Panc1 (cell line): Measurements from ENCODE around the gene TMA7. TPM values are rescaled to one million over a fixed set of nuclear protein-coding genes. Genes with fewer than 3 reads are reported as not detected.

ENCODE experiments used
- ATAC-seq: fragments of 200-7000 bp; cut with Tn5 transposase; 2 replicates; pipeline ENCODE4 v1.9.1; 2020; ENCODE audit warnings: mild to moderate bottlenecking, moderate library complexity
- Bru-seq: library from RNA; stranded (reverse); fragments of 400-500 nt; gene quantifications from one replicate; lab custom pipeline; 2021; lab: Mats Ljungman, UMichigan
- BruChase-seq, 2 experiments: library from RNA; stranded (reverse); fragments of 400-500 nt; gene quantifications; one replicate each; lab custom pipeline; 2021; lab: Mats Ljungman, UMichigan
- BruUV-seq: library from RNA; stranded (reverse); fragments of 400-500 nt; replicated peaks from 2 replicates; lab custom pipeline; 2021; lab: Mats Ljungman, UMichigan
- CTCF ChIA-PET: fragments of 300-600 bp; sonication (Branson Sonifier 250); formaldehyde crosslinking; loops from one replicate; lab custom pipeline; 2022; ENCODE audit warnings: antibody characterized with exemption; lab: Charles Lee
- POLR2A ChIA-PET: fragments of 300-600 bp; sonication (Branson Sonifier 250); formaldehyde crosslinking; loops from one replicate; lab custom pipeline; 2022; ENCODE audit warnings: antibody characterized with exemption; lab: Charles Lee
- DNase-seq: peaks from one replicate; pipeline ENCODE4 v3.0.0-alpha.2; 2010; ENCODE audit warnings: low read depth, low spot score
- H3K27ac ChIP-seq: 2 replicates; pipeline ENCODE4 v1.5.1; 2011; ENCODE audit warnings: mild to moderate bottlenecking, low read length, inconsistent platforms
- H3K27me3 ChIP-seq: fragments of 200-500 bp; sonication (Bioruptor generic); 2 replicates; pipeline ENCODE4 v1.6.0; 2014; ENCODE audit warnings: low read length, inconsistent platforms; ENCODE audit not compliant: control insufficient read depth, insufficient read depth
- H3K36me3 ChIP-seq: fragments of 200-500 bp; sonication (Bioruptor generic); 2 replicates; pipeline ENCODE4 v1.5.1; 2014; ENCODE audit warnings: inconsistent platforms, mild to moderate bottlenecking, low read length, moderate library complexity; ENCODE audit not compliant: control insufficient read depth, insufficient read depth
- H3K4me1 ChIP-seq: 2 replicates; pipeline ENCODE4 v1.5.1; 2011; ENCODE audit warnings: inconsistent platforms, mild to moderate bottlenecking, low read length, moderate library complexity; ENCODE audit not compliant: control insufficient read depth, insufficient read depth
- H3K4me3 ChIP-seq, 2 experiments: 2 replicates each; pipeline ENCODE4 v1.5.1; 2011 to 2012; ENCODE audit warnings: low read depth in 2 of 2, low read length in 2 of 2, mild to moderate bottlenecking in 2 of 2, inconsistent platforms in 1 of 2, moderate library complexity in 1 of 2
- H3K9me3 ChIP-seq: fragments of 200-500 bp; sonication (Bioruptor generic); 2 replicates; pipeline ENCODE4 v1.5.1; 2014; ENCODE audit warnings: low read depth, mild to moderate bottlenecking, inconsistent platforms, low read length, moderate library complexity; ENCODE audit not compliant: control insufficient read depth, insufficient read depth
- POLR2AphosphoS5 ChIP-seq: IDR thresholded peaks from 2 replicates; pipeline ENCODE4 v1.6.1; 2012; ENCODE audit warnings: mild to moderate bottlenecking, low read depth, low read length, moderate library complexity
- REST ChIP-seq, 2 experiments: IDR thresholded peaks; 2 replicates each; pipeline ENCODE4 v1.6.1; 2011 to 2012; ENCODE audit warnings: low read depth in 2 of 2, control low read depth in 1 of 2, low read length in 1 of 2, mild to moderate bottlenecking in 1 of 2, moderate library complexity in 1 of 2; ENCODE audit not compliant: insufficient read depth in 1 of 2
- SIN3A ChIP-seq: IDR thresholded peaks from 2 replicates; pipeline ENCODE4 v1.6.1; 2012; ENCODE audit warnings: low read depth, mild to moderate bottlenecking, low read length, moderate library complexity, borderline replicate concordance; ENCODE audit not compliant: insufficient read depth
- TCF7L2 ChIP-seq: IDR thresholded peaks from 2 replicates; pipeline ENCODE4 v1.6.1; 2011; ENCODE audit warnings: mild to moderate bottlenecking, low read depth, low read length, inconsistent platforms
- in situ Hi-C: cut with HindIII; loops from 2 replicates; pipeline ENCODE4 v1.10.0; 2016; ENCODE audit warnings: low sequenced_read_pairs, low pct_unique_long_range_greater_than_20kb
- intact Hi-C: fragments of 100-400 bp; cut with micrococcal nuclease; formaldehyde crosslinking; loops from one replicate; pipeline ENCODE4 v1.10.0; 2022; ENCODE audit not compliant: unreplicated experiment
- long read RNA-seq: library from polyadenylated mRNA; unstranded; transcript quantifications from one replicate; pipeline ENCODE4 v2.0.0, GENCODE V29; 2021; ENCODE audit not compliant: unreplicated experiment
- polyA plus RNA-seq: library from polyadenylated mRNA; unstranded; fragments of >200 nt; gene quantifications from one replicate; pipeline ENCODE4 v1.2.1, GENCODE V29; 2012; ENCODE audit warnings: missing spikeins; ENCODE audit not compliant: insufficient read length
- total RNA-seq: library from RNA; stranded (reverse); gene quantifications from one replicate; pipeline ENCODE4 v1.2.1, GENCODE V29; 2021; ENCODE audit not compliant: unreplicated experiment
- TF ChIP-seq, protein P1 (sequence below): fragments of 450-650 bp; IDR thresholded peaks from 2 replicates; pipeline ENCODE4 v1.5.1; 2017; ENCODE audit warnings: mild to moderate bottlenecking

TMA7 gene
- 175 TPM for total RNA-seq
- polyA plus RNA-seq = 176 TPM
- Bru-seq, nascent RNA = percentile 89 among the genes with signal in this experiment
- BruChase-seq, experiment 1, labeled RNA remaining after a 2-hour chase = percentile 78 among the genes with signal in this experiment
- percentile 88 among the genes with signal in this experiment for BruChase-seq, experiment 2, labeled RNA remaining after a 6-hour chase
- long read RNA-seq, transcript TMA7-201 (4 exons, 561 nt) = major isoform, 320 of 392 reads
- long read RNA-seq, transcript TMA7-202 (3 exons, 619 nt) = minor isoform, 12 of 392 reads
- long read RNA-seq, partial matches to known transcripts = 42 of 392 reads
- long read RNA-seq, other reads (novel, unspliced or antisense) = 18 of 392 reads

- POLR2A ChIA-PET = interaction anchor here (0.5 to 0.6 kb wide), 4 partner anchors 40 to 905 kb away, joined by 3 to 12 read pairs (median 3); partner anchors contain the start of gene ZNF589
- Histone ChIP-seq H3K4me3 (peak within 1 kb of the TSS; percentile 91 to 94), H3K9me3 (no peaks in the 10 kb centered on the region), H3K36me3 (peaks cover 4% of the 10 kb centered on the region; the same call in 1 of the 2 replicates), H3K27me3 (no peaks in the 10 kb centered on the region), H3K4me1 (peaks cover 5% of the 10 kb centered on the region; the same call in 1 of the 2 replicates), H3K27ac (peak within 1 kb of the TSS; percentile 90)
- no peak for TF ChIP-seq REST (IDR thresholded peaks at IDR 0.05; ENCODE audit: insufficient read depth in 1 of 2, low read depth in 2 of 2, low read length in 1 of 2)
- TF ChIP-seq POLR2AphosphoS5 = peak; percentile 77
- BruUV-seq = no TSS peak
- in situ Hi-C loops = no loop called here
- ATAC-seq = peak; percentile 98
- intact Hi-C loops = loop anchor here (5.0 kb wide), 2 partner anchors 38 to 168 kb away; no protein-coding TSS in a partner anchor
- peak; percentile 88 for DNase-seq
- CTCF ChIA-PET = interaction anchor here (0.6 to 1.7 kb wide), 3 partner anchors 39 to 246 kb away, joined by 3 to 4 read pairs (median 4); no protein-coding TSS in a partner anchor
Observed at GRCh38 chr3:48439820-48440589, at the start of gene TMA7, which contains the start of gene CCDC51. Gene TMA7 (plus strand): TSS chr3:48440257. CDS start chr3:48440297, 40 bp downstream. Gene CCDC51 (minus strand): TSS chr3:48440119. CDS start chr3:48435128, 4,991 bp downstream.

- DNase-seq (no peak), ATAC-seq (no peak)
- Histone ChIP-seq H3K4me3 (no peak overlapping the region), H3K36me3 (no peaks in the 10 kb centered on the region), H3K4me1 (no peaks in the 10 kb centered on the region), H3K27me3 (0 out of 2 replicates have a peak, but pooled peaks cover 2% of the 10 kb centered on the region), H3K27ac (no peak overlapping the region), H3K9me3 (no peaks in the 10 kb centered on the region)
- intact Hi-C loops (no loop called here), in situ Hi-C loops (no loop called here)
- POLR2A ChIA-PET = no interaction called here
- CTCF ChIA-PET = no interaction called here
- no TSS peak for BruUV-seq
- TF ChIP-seq, protein P1, sequence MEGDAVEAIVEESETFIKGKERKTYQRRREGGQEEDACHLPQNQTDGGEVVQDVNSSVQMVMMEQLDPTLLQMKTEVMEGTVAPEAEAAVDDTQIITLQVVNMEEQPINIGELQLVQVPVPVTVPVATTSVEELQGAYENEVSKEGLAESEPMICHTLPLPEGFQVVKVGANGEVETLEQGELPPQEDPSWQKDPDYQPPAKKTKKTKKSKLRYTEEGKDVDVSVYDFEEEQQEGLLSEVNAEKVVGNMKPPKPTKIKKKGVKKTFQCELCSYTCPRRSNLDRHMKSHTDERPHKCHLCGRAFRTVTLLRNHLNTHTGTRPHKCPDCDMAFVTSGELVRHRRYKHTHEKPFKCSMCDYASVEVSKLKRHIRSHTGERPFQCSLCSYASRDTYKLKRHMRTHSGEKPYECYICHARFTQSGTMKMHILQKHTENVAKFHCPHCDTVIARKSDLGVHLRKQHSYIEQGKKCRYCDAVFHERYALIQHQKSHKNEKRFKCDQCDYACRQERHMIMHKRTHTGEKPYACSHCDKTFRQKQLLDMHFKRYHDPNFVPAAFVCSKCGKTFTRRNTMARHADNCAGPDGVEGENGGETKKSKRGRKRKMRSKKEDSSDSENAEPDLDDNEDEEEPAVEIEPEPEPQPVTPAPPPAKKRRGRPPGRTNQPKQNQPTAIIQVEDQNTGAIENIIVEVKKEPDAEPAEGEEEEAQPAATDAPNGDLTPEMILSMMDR = no peak
- no peak for TF ChIP-seq SIN3A
- no peak for TF ChIP-seq TCF7L2
- TF ChIP-seq REST (IDR thresholded peaks at IDR 0.05; ENCODE audit: insufficient read depth in 1 of 2, low read depth in 2 of 2, low read length in 1 of 2) = no peak
- TF ChIP-seq POLR2AphosphoS5 = no peak
Observed at GRCh38 chr3:48394391-48394790, 45.7 kb upstream of the TMA7 start.
